Liver (tissue), 3 donors: ENCODE measurements around the gene RBM22.

Experiments
- CTCF ChIP-seq: fragments of 150-350 bp; IDR thresholded peaks from 2 replicates; pipeline ENCODE4 v1.5.1; 2017; ENCODE audit warnings: improper control_type of control experiment, low read depth, low read length; ENCODE audit not compliant: missing input control
- TAF1 ChIP-seq: conservative IDR thresholded peaks from 2 replicates; pipeline ENCODE4 v1.6.1; 2016; ENCODE audit warnings: antibody characterized with exemption, mild to moderate bottlenecking
- TF ChIP-seq, protein P1 (sequence below): IDR thresholded peaks from 2 replicates; pipeline ENCODE4 v1.6.1; 2016; ENCODE audit warnings: antibody characterized with exemption
- donor health status: healthy.
- donor health status: healthy.

DNA sequence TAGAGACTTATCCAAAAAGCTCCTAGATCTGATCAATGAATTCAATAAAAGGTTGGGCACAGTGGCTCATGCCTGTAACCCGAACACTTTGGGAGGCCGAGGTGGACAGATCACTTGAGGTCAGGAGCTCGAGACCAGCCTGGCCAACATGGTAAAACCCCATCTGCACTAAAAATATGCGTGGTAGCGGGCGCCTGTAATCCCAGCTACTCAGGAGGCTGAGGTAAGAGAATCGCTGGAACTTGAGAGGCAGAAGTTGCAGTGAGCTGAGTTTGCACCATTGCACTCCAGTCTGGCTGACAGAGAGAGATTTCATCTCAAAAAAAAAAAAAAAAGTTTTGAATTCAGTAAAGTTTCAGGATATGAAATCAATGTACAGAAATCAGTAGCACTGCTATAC, 38.0 kb upstream of the RBM22 start:
- TF ChIP-seq CTCF (no peak), TAF1 (no peak)
- TF ChIP-seq, protein P1, sequence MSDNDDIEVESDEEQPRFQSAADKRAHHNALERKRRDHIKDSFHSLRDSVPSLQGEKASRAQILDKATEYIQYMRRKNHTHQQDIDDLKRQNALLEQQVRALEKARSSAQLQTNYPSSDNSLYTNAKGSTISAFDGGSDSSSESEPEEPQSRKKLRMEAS, result no peak
